ENCODE measurements around the gene RIPPLY3.

DNA sequence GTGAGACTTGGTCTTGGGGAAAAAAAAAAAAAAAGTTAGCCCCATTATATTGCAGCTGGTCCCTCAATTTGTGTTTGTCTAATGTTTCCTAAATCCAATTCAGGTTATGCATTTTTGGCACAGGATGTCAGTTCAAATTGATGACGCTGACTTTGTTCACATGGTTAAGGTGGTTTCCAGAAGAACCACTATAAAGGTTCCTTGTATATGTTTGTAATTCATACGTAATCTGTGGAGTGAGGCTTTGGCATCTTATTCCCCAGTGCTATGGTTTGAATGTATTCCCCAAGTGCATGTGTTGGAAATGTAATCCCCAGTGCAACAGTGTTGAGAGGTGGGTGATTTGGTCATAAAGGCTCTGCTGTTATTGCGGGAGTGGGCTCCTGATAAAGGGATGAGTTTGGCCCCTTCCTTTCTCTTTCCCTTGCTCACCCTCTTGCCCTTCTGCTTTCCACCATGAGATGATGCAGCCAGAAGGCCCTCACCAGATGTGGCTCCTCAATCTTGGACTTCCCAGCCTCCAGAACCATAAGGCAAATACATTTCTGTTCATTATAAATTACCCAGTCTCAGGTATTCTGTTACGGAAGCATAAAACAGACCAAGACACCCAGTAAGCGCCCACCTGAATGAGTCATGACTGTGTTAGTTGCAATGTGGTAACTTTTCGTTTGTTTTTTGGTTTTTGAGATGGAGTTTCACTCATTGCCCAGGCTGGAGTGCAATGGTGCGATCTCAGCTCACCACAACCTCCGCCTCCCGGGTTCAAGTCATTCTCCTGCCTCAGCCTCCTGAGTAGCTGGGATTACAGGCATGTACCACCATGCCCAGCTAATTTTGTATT lies 20.5 kb upstream of the RIPPLY3 start:
- no peak for TF ChIP-seq EZH2 (IDR thresholded peaks at IDR 0.05)
- no peak for TF ChIP-seq POLR2A (IDR thresholded peaks at IDR 0.05; ENCODE audit: borderline replicate concordance, extremely low read depth, insufficient read depth, insufficient read length)
- no peak for TF ChIP-seq CTCF (IDR thresholded peaks at IDR 0.05 in 2 of 3, conservative IDR thresholded peaks at IDR 0.05 in 1 of 3; ENCODE audit: borderline replicate concordance in 1 of 3, insufficient read depth in 1 of 3, low read depth in 2 of 3, low read length in 2 of 3)
- no peak for TF ChIP-seq YY1 (IDR thresholded peaks at IDR 0.05; ENCODE audit: extremely low read depth, insufficient replicate concordance, low read depth, low read length)
- TF ChIP-seq, protein P1, sequence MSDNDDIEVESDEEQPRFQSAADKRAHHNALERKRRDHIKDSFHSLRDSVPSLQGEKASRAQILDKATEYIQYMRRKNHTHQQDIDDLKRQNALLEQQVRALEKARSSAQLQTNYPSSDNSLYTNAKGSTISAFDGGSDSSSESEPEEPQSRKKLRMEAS (IDR thresholded peaks at IDR 0.05): no peak
- TF ChIP-seq REST (IDR thresholded peaks at IDR 0.05; ENCODE audit: low read depth): no peak
- TF ChIP-seq ELF1 (IDR thresholded peaks at IDR 0.05; ENCODE audit: borderline replicate concordance, low read depth): no peak
- no peak for TF ChIP-seq EZH2phosphoT487 (IDR thresholded peaks at IDR 0.05; ENCODE audit: borderline replicate concordance)
- no peak for TF ChIP-seq SP1 (IDR thresholded peaks at IDR 0.05; ENCODE audit: low read depth)
- no peak for TF ChIP-seq POLR2AphosphoS5 (IDR thresholded peaks at IDR 0.05; ENCODE audit: low read depth, low read length)
- no peak for TF ChIP-seq ZNF274 (IDR thresholded peaks at IDR 0.05; ENCODE audit: low read depth, low read length)

Data from HCT116 (cell line).